Body of pancreas (tissue), 4 donors: ENCODE measurements around the gene DDX50. TPM values are rescaled to one million over a fixed set of nuclear protein-coding genes. Genes with fewer than 3 reads are reported as not detected.

Experiments
- ATAC-seq: fragments of 150-250 bp; one replicate; pipeline ENCODE4 v1.9.1; 2016
- DNase-seq, 4 donors: peaks; one replicate each; pipeline ENCODE4 v3.0.0-alpha.2; 2019
- H3K27ac ChIP-seq, 4 donors: fragments of 200-600 bp; sonication (generic); 1 replicate in 3 of 4; 2 replicates in 1 of 4; pipeline versions ENCODE4 v1.5.1 to v1.6.1; 2016 to 2019; ENCODE audit warnings: mild to moderate bottlenecking in 1 of 4, mixed read lengths in 1 of 4, moderate library complexity in 1 of 4
- H3K27me3 ChIP-seq, 2 donors: fragments of 200-600 bp; sonication (generic); one replicate each; pipeline ENCODE4 v1.6.0; 2016; ENCODE audit warnings: mild to moderate bottlenecking in 1 of 2
- H3K36me3 ChIP-seq, 2 donors: fragments of 200-600 bp; sonication (generic); replicated peaks in 1 of 2; 2 replicates each; pipeline ENCODE4 v1.5.1; 2016; ENCODE audit warnings: low read depth in 2 of 2; ENCODE audit not compliant: insufficient read depth in 1 of 2
- H3K4me1 ChIP-seq: fragments of 200-600 bp; sonication (generic); one replicate; pipeline ENCODE4 v1.6.0; 2016
- H3K4me3 ChIP-seq, 2 donors: fragments of 200-600 bp; sonication (generic); 1 replicate in 1 of 2; 2 replicates in 1 of 2; pipeline ENCODE4 v1.5.1; 2016 to 2019
- H3K9me3 ChIP-seq, 3 donors: fragments of 200-600 bp; sonication (generic); 1 replicate in 2 of 3; 2 replicates in 1 of 3; pipeline ENCODE4 v1.5.1; 2016
- CTCF ChIP-seq, 7 experiments: fragments of 450-650 bp in 4 of 7; fragments of 200-600 bp in 3 of 7; sonication (generic) in 3 of 7; IDR thresholded peaks; one replicate each; pipeline ENCODE4 v1.5.1; 2016 to 2019; ENCODE audit warnings: antibody characterized with exemption in 7 of 7
- POLR2A ChIP-seq, 3 donors: fragments of 450-650 bp; IDR thresholded peaks; one replicate each; pipeline ENCODE4 v1.6.1; 2016; ENCODE audit warnings: antibody characterized with exemption in 3 of 3, mild to moderate bottlenecking in 2 of 3
- WGBS, 2 donors: methylation state at CpG; one replicate each; pipeline ENCODE4 v1.1.5; 2017; 5-methylcytosine and 5-hydroxymethylcytosine counted together
- intact Hi-C: fragments of 100-400 bp; cut with DNase I; formaldehyde crosslinking; loops from one replicate; pipeline ENCODE4 v1.15.1; 2023
- total RNA-seq, 2 donors: library from RNA; depleted of rRNA; stranded (reverse); fragments of >200 nt; gene quantifications; one replicate each; pipeline ENCODE4 v1.1.0, GENCODE V29; 2016

The DDX50 gene
- total RNA-seq, 2 donors from 2014 or later: 22.3 to 23.7 TPM

- Histone ChIP-seq H3K36me3 (peaks cover 8 to 45% of the 10 kb centered on the region in 2 donors), H3K9me3 (no peaks in the 10 kb centered on the region), H3K4me1 (no peaks in the 10 kb centered on the region), H3K27me3 (no peaks in the 10 kb centered on the region), H3K4me3 (no peak overlapping the region), H3K27ac (no peak overlapping the region)
- TF ChIP-seq CTCF (IDR thresholded peaks at IDR 0.05) (peak in 1 of 7 experiments; percentile 2), POLR2A (IDR thresholded peaks at IDR 0.05) (no peak)
- no peak for ATAC-seq
- WGBS, 2 donors: 94 to 100% methylated on average over 1 of the region's 1 CpG
- intact Hi-C loops: no loop called here
- no peak for DNase-seq
Measured at GRCh38 chr10:68981074-68981473, 80.0 kb downstream of the DDX50 start.

GRCh38 chr10:68982389-68982788 is 81.3 kb downstream of the DDX50 start:
- TF ChIP-seq CTCF (IDR thresholded peaks at IDR 0.05): no peak
- Histone ChIP-seq H3K9me3 (no peaks in the 10 kb centered on the region), H3K4me3 (no peak overlapping the region), H3K27ac (no peak overlapping the region), H3K36me3 (peaks cover 8 to 39% of the 10 kb centered on the region in 2 donors), H3K27me3 (no peaks in the 10 kb centered on the region), H3K4me1 (peaks cover 1% of the 10 kb centered on the region)
- WGBS, 2 donors: 93 to 95% methylated on average over 11 of the region's 11 CpGs
- DNase-seq (no peak), ATAC-seq (no peak)
- intact Hi-C loops: no loop called here

- no peaks in the 10 kb centered on the region for H3K27me3 ChIP-seq
- no peak overlapping the region for H3K4me3 ChIP-seq
- no peak overlapping the region for H3K27ac ChIP-seq
- TF ChIP-seq POLR2A (IDR thresholded peaks at IDR 0.05) (no peak), CTCF (IDR thresholded peaks at IDR 0.05) (no peak)
- 34 to 37% methylated on average over 3 of the region's 3 CpGs for WGBS, 2 donors
- no peaks in the 10 kb centered on the region for H3K9me3 ChIP-seq
- ATAC-seq: no peak
- intact Hi-C loops: no loop called here
- peaks cover 0 to 7% of the 10 kb centered on the region in 2 donors for H3K36me3 ChIP-seq
- peaks cover 30% of the 10 kb centered on the region for H3K4me1 ChIP-seq
- no peak for DNase-seq
Measured at GRCh38 chr10:68987611-68988010, 86.5 kb downstream of the DDX50 start.

GRCh38 chr10:68988530-68989316 is 87.6 kb downstream of the DDX50 start, which contains the start of gene KIFBP:
TSS of gene KIFBP (plus strand) at chr10:68988803. CDS start at chr10:68988833, 30 bp downstream.
- Histone ChIP-seq H3K36me3 (peaks cover 0 to 2% of the 10 kb centered on the region in 2 donors), H3K27me3 (no peaks in the 10 kb centered on the region), H3K4me1 (peaks cover 39% of the 10 kb centered on the region), H3K27ac (peak within 1 kb of the TSS; percentile 42 to 91 (median 78)), H3K9me3 (no peaks in the 10 kb centered on the region), H3K4me3 (peak within 1 kb of the TSS; percentile 85 to 95)
- TF ChIP-seq POLR2A (IDR thresholded peaks at IDR 0.05) (peak; percentile 79 to 94 (median 94)), CTCF (IDR thresholded peaks at IDR 0.05) (peak; percentile 19 to 65 (median 57))
- ATAC-seq: peak; percentile 98
- intact Hi-C loops: no loop called here
- DNase-seq: peak; percentile 94 to 98 (median 96)
- WGBS, 2 donors: 0 to 1% methylated on average over 33 to 62 of the region's 62 CpGs
